B cell (primary cell): ENCODE results near the gene TBX1. TPM values are rescaled to one million over a fixed set of nuclear protein-coding genes. Genes with fewer than 3 reads are reported as not detected.

Source experiments
- ATAC-seq: fragments of 200-7000 bp; cut with Tn5 transposase; one replicate; pipeline ENCODE4 v1.10.0; 2021; ENCODE audit warnings: low read depth, mild to moderate bottlenecking, moderate number of reproducible peaks, moderate library complexity
- CTCF ChIA-PET: fragments of 350-600 bp; sonication (Branson Sonifier 250); formaldehyde crosslinking; loops from one replicate; lab custom pipeline; 2021; ENCODE audit warnings: antibody characterized with exemption, inconsistent platforms; lab: Charles Lee
- POLR2A ChIA-PET: fragments of 350-600 bp; sonication (Branson Sonifier 250); formaldehyde crosslinking; loops from one replicate; lab custom pipeline; 2021; ENCODE audit warnings: antibody characterized with exemption; lab: Charles Lee
- DNase-seq: peaks from one replicate; pipeline ENCODE4 v3.0.0; 2013
- H2AFZ ChIP-seq: 2 replicates; pipeline ENCODE4 v1.6.1; 2012; ENCODE audit warnings: mild to moderate bottlenecking, low read depth, low read length; ENCODE audit not compliant: insufficient read depth, poor library complexity, severe bottlenecking
- H3K27ac ChIP-seq, 2 donors: 1 replicate in 1 of 2; 2 replicates in 1 of 2; pipeline ENCODE4 v1.5.1; 2012 to 2013; ENCODE audit warnings: low read length in 2 of 2, mild to moderate bottlenecking in 2 of 2, moderate library complexity in 1 of 2
- H3K27me3 ChIP-seq, 4 experiments: fragments of 200-600 bp in 1 of 4; sonication (generic) in 1 of 4; replicated peaks in 1 of 4; 1 replicate in 2 of 4; 2 replicates in 2 of 4; pipeline versions ENCODE4 v1.6.1 to v1.7.0; 2013 to 2016; ENCODE audit warnings: low read length in 3 of 4, mild to moderate bottlenecking in 2 of 4, mixed read lengths in 1 of 4, moderate library complexity in 1 of 4; ENCODE audit not compliant: insufficient read depth in 4 of 4, control insufficient read depth in 3 of 4; ENCODE audit errors: control extremely low read depth in 1 of 4
- H3K36me3 ChIP-seq, 2 experiments: replicated peaks in 1 of 2; 1 replicate in 1 of 2; 2 replicates in 1 of 2; pipeline versions ENCODE4 v1.6.1 to v1.7.1; 2013; ENCODE audit warnings: low read length in 1 of 2; ENCODE audit not compliant: insufficient read depth in 2 of 2, control insufficient read depth in 1 of 2; ENCODE audit errors: control extremely low read depth in 1 of 2, extremely low read depth in 1 of 2
- H3K4me1 ChIP-seq, 2 donors: fragments of 200-600 bp in 1 of 2; sonication (generic) in 1 of 2; 1 replicate in 1 of 2; 2 replicates in 1 of 2; pipeline versions ENCODE4 v1.5.1 to v1.6.1; 2013 to 2017; ENCODE audit warnings: low read length in 2 of 2; ENCODE audit not compliant: control insufficient read depth in 2 of 2, insufficient read depth in 2 of 2
- H3K4me2 ChIP-seq: replicated peaks from 2 replicates; pipeline ENCODE3; 2012; ENCODE audit warnings: mild to moderate bottlenecking, low read depth, low read length; ENCODE audit not compliant: poor library complexity, severe bottlenecking
- H3K4me3 ChIP-seq, 5 experiments: fragments of 200-600 bp in 1 of 5; sonication (generic) in 1 of 5; 1 replicate in 3 of 5; 2 replicates in 2 of 5; pipeline versions ENCODE4 v1.5.1 to v1.7.0; 2011 to 2016; ENCODE audit warnings: low read length in 4 of 5, mild to moderate bottlenecking in 4 of 5, low read depth in 2 of 5, control low read depth in 1 of 5, moderate library complexity in 1 of 5; ENCODE audit not compliant: insufficient read depth in 1 of 5; ENCODE audit errors: control extremely low read depth in 1 of 5, extremely low read depth in 1 of 5
- H3K79me2 ChIP-seq: fragments of 200-600 bp; sonication (generic); one replicate; pipeline ENCODE4 v1.6.0; 2016; ENCODE audit warnings: low read length; ENCODE audit not compliant: control insufficient read depth, insufficient read depth
- H3K9ac ChIP-seq: fragments of 200-600 bp; sonication (generic); 2 replicates; pipeline ENCODE4 v1.6.1; 2017; ENCODE audit warnings: mild to moderate bottlenecking, low read length, moderate library complexity
- H3K9me3 ChIP-seq, 3 donors: one replicate each; pipeline versions ENCODE4 v1.6.1 to v1.7.1; 2013; ENCODE audit warnings: low read length in 2 of 3; ENCODE audit not compliant: control insufficient read depth in 2 of 3, insufficient read depth in 1 of 3; ENCODE audit errors: control extremely low read depth in 1 of 3
- H4K20me1 ChIP-seq: 2 replicates; pipeline ENCODE4 v1.6.0; 2012; ENCODE audit warnings: mild to moderate bottlenecking, low read length; ENCODE audit not compliant: insufficient read depth, control insufficient read depth, poor library complexity, severe bottlenecking
- H3K27ac Mint-ChIP-seq: one replicate; pipeline ENCODE4 v1.8.0; 2021; ENCODE audit warnings: mixed read lengths
- H3K27me3 Mint-ChIP-seq: one replicate; pipeline ENCODE4 v1.8.0; 2021; ENCODE audit warnings: mixed read lengths
- H3K4me1 Mint-ChIP-seq: one replicate; pipeline ENCODE4 v1.8.0; 2021; ENCODE audit warnings: mixed read lengths
- H3K4me3 Mint-ChIP-seq: one replicate; pipeline ENCODE4 v1.8.0; 2021; ENCODE audit warnings: mixed read lengths
- H3K9me3 Mint-ChIP-seq: one replicate; pipeline ENCODE4 v1.8.0; 2022; ENCODE audit warnings: mixed read lengths; ENCODE audit not compliant: insufficient read depth
- EZH2 ChIP-seq: IDR thresholded peaks from 2 replicates; pipeline ENCODE4 v1.6.1; 2012; ENCODE audit warnings: borderline replicate concordance, low read depth, mild to moderate bottlenecking, moderate library complexity, low read length; ENCODE audit not compliant: insufficient read depth, poor library complexity, severe bottlenecking
- WGBS: methylation state at CpG from one replicate; pipeline ENCODE4 v1.1.5; 2013; ENCODE audit warnings: missing lambda C conversion rate; ENCODE audit not compliant: insufficient coverage; 5-methylcytosine and 5-hydroxymethylcytosine counted together
- intact Hi-C: fragments of 100-400 bp; cut with micrococcal nuclease; formaldehyde crosslinking; loops from one replicate; pipeline ENCODE4 v1.10.0; 2022
- polyA plus RNA-seq: library from polyadenylated mRNA; depleted of rRNA; stranded (reverse); fragments of >200 nt; gene quantifications from 2 replicates; pipeline ENCODE4 v1.2.3, GENCODE V29; 2012
- total RNA-seq, 2 donors: library from RNA; stranded (reverse); fragments of 120-200 nt in 1 of 2; gene quantifications; 1 replicate in 1 of 2; 2 replicates in 1 of 2; pipeline versions ENCODE4 v1.2.3 to v1.2.4, GENCODE V29; 2013 to 2022
- TF ChIP-seq, protein P1 (sequence below): fragments of 200-600 bp; IDR thresholded peaks from one replicate; pipeline ENCODE4 v1.8.0; 2022; ENCODE audit warnings: antibody characterized with exemption, mild to moderate bottlenecking

The TBX1 gene
- total and polyA plus RNA-seq, 2 donors (not counting 1 experiment from before 2014, with no cell fraction given): not detected

DNA sequence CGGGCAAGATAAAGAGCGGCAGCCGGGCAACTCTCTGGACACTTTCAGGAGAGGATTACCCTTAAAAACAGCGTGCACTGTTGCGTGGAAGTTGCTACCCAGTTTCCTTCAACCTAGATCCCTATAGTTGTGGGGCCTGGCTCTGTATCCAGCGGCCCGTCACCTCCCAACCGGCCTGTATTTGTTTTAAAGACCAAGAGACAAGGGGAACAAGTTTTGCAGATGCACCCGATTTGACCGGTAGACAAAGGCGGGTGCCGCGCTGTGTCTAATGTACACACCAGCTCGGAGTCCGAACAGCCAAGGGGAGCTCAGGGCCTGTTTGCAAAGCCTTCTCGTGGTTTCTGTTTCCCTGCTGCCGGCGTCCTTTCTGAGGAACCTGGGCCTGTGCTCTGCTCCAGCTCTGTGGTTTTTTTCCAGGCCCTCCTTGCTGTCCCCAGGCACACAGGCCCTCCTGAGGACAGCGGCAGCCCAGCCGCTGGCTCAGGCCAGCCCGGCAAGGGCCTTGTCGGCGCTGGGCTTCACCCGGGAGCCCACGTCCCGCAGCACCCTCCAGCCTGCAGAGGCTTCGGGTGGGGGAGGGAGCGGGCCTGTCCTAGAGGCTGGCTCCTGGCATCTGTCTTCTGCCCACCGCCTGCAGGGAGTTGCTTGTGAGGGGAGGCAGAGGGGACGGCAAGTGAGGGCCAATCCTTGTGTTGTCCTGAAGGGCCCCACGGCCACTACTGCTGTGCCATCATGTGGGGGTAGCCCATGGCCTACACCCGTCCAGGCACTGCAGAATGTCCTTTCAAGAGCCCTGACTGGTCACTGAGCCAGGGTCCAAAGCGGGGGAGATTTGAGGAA, 1.4 kb downstream of the TBX1 start:
- Histone ChIP-seq H3K9me3 (peaks cover 0 to 18% (median 0%) of the 10 kb centered on the region in 3 donors), H3K4me2 (peak overlapping the region; percentile 70), H3K4me1 (peaks cover 22 to 30% of the 10 kb centered on the region in 2 donors), H3K79me2 (no peaks in the 10 kb centered on the region), H3K4me3 (no peak overlapping the region), H3K9ac (no peak overlapping the region), H2AFZ (no peak overlapping the region), H3K27ac (no peak overlapping the region), H3K36me3 (no peaks in the 10 kb centered on the region), H3K27me3 (peaks cover 0 to 77% (median 36%) of the 10 kb centered on the region in 4 experiments), H4K20me1 (no peaks in the 10 kb centered on the region)
- CTCF ChIA-PET: no interaction called here
- no peak for TF ChIP-seq EZH2
- TF ChIP-seq, protein P1, sequence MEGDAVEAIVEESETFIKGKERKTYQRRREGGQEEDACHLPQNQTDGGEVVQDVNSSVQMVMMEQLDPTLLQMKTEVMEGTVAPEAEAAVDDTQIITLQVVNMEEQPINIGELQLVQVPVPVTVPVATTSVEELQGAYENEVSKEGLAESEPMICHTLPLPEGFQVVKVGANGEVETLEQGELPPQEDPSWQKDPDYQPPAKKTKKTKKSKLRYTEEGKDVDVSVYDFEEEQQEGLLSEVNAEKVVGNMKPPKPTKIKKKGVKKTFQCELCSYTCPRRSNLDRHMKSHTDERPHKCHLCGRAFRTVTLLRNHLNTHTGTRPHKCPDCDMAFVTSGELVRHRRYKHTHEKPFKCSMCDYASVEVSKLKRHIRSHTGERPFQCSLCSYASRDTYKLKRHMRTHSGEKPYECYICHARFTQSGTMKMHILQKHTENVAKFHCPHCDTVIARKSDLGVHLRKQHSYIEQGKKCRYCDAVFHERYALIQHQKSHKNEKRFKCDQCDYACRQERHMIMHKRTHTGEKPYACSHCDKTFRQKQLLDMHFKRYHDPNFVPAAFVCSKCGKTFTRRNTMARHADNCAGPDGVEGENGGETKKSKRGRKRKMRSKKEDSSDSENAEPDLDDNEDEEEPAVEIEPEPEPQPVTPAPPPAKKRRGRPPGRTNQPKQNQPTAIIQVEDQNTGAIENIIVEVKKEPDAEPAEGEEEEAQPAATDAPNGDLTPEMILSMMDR: no peak
- DNase-seq (no peak), ATAC-seq (no peak)
- Mint-ChIP-seq H3K4me1 (peaks cover 37% of the 10 kb centered on the region), H3K27ac (no peak overlapping the region), H3K27me3 (peaks cover 50% of the 10 kb centered on the region), H3K9me3 (no peaks in the 10 kb centered on the region), H3K4me3 (peak overlapping the region; percentile 77)
- WGBS: 79% methylated on average over 33 of the region's 33 CpGs
- intact Hi-C loops: no loop called here
- POLR2A ChIA-PET: no interaction called here
